GM12874 (cell line): ENCODE results near the gene CPEB1.

Experiments
- TF ChIP-seq, protein P1 (sequence below): IDR thresholded peaks from 2 replicates; pipeline ENCODE4 v1.5.1; 2011; ENCODE audit warnings: low read depth, mild to moderate bottlenecking, control low read depth, low read length, moderate library complexity; ENCODE audit not compliant: insufficient read depth

CPEB1 gene

DNA sequence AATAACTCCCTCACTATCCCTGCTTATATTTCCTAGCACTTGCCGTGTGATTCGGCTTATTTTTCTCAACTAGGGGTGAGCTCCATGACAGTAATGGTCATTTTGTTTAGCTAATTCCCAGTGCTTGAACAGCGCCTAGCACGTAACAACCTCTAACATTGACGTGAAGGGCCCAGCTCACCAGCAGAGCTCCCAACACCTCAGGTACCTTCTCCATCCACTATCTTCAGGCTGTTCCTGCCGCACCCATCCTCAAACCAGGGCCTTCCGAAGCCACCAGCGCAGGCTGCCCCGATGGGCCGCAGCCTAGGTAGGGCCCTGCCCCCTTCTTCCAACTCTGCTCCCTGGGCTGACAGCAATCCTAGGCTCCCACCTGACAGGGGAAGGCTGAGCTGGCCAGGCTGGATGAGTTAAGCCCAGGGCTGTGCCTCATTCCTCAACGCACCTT lies 106.2 kb downstream of the CPEB1 start:
- TF ChIP-seq, protein P1, sequence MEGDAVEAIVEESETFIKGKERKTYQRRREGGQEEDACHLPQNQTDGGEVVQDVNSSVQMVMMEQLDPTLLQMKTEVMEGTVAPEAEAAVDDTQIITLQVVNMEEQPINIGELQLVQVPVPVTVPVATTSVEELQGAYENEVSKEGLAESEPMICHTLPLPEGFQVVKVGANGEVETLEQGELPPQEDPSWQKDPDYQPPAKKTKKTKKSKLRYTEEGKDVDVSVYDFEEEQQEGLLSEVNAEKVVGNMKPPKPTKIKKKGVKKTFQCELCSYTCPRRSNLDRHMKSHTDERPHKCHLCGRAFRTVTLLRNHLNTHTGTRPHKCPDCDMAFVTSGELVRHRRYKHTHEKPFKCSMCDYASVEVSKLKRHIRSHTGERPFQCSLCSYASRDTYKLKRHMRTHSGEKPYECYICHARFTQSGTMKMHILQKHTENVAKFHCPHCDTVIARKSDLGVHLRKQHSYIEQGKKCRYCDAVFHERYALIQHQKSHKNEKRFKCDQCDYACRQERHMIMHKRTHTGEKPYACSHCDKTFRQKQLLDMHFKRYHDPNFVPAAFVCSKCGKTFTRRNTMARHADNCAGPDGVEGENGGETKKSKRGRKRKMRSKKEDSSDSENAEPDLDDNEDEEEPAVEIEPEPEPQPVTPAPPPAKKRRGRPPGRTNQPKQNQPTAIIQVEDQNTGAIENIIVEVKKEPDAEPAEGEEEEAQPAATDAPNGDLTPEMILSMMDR = no peak

DNA sequence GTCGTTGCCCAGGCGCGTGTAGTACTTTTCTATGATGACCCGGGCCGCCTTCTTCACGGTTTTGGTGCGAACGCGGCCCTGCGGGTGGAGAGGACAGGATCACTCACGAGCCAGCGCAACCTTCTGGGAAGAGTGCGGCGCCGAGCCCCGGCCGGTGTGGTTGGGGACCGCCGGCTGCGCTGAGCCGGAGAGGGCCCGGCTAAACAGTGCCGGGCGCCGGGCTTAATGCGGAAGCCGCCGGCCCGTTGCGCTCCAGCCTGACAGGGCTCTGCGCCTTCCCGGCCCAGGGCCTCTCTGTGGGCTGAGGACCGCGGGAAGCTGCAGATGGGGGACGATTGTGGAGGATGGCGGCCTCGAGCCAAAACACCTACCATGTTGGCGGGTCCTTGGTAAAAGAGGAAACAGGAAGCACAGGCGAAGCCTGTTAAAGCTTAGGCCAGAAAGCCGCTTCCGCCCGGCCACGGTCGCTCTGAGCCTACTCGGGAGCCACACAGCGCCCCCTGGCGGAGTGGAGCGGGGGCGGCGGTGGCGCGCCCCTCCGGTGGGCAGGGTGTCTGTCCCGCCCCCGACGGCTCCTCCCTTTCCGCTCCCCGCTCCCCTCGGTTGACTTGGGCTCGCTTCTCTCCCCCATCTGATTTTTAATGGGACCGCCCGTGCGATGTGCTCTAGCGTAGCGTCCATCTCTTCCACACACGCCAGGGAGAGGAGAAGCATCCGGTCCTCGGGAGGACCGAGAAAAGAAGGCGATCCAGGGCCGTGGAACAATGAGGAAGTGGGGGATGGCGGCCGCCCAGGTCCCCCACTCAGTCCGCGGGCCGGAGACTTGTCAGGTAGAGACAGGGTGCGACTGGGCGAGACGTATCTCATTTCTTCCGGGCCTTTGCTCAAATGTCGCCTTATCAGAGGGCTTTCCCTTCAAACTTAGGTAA lies 106.8 kb downstream of the CPEB1 start, which contains the start of gene RPS17:
Gene RPS17, minus strand, starts transcription at position 403 of the 929 bp plus-strand sequence. Its CDS starts 29 bp downstream, at position 374.
- TF ChIP-seq, protein P1 = peak; percentile 97

DNA sequence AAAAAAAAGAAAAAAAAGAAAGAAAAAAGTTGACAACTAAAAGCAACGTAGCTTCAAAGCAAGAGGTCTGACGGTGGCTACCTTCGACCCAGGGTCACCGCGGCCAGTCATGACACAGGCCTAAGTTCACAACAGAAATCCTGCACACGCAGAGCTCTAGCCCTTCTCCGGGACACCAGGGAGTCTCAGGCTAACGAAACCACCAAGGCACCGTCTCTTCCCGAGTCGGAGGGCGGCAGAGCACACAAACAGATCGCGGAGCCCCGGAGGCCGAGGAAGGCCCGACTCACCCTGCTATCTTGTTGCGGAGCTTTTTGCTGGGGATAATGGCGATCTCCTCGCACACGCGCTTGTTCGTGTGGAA lies 107.5 kb downstream of the CPEB1 start:
- TF ChIP-seq, protein P1 = no peak

DNA sequence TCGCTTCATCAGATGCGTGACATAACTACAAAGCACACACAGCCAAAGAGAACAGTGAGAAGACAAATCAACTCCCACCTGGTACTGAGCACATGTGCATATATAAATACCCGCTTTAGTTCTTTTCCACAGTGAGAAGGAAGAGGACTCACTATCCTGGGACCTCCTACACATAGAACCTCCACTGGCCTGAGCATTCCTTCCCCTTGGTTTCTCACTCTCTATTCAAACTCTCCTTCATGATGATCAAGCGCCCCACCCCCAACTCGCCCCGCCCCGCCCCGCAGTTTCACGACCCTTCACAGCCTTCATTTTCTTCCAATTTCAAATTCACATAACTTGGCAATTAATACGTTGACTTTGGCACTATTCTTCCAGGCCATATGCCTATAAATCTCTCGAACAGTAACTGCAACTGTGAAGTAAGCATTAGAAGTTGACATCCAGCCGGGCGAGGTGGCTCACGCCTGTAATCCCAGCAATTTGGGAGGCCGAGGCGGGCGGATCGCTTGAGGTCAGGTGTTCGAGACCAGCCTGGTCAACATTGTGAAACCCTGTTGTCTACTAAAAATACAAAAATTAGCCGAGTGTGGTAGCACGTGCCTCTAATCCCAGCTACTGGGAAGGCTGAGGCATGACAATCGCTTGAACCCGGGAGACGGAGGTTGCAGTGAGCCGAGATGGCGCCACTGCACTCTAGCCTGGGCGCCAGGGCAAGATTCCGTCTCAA lies 108.0 kb downstream of the CPEB1 start:
- TF ChIP-seq, protein P1 = no peak

DNA sequence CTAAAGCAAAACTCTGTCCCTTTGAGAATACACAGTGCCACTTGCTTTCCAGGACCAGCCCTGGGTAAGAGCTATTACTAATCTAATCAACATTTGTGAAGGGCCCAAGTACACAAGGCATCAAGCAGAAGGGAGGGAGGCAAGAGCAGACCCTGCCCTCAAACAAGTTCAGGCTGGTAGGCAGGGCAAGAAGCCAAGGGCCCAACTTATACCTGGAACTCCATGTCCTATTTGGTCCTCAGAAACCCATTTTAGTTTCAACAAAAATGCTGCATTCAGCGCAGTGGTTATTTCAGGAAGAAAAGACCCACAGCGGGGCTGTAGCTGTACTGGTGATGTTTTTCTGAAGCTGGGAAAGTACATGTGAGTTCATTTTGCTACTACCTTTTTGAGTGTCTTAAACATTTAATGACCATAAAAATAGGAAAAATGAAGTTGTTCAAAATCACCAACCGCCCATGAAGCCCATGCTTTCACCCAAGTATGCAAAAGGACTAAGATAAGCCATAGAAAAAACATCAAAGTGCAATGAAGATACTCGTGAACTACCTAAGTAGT lies 109.7 kb downstream of the CPEB1 start:
- TF ChIP-seq, protein P1 = no peak

DNA sequence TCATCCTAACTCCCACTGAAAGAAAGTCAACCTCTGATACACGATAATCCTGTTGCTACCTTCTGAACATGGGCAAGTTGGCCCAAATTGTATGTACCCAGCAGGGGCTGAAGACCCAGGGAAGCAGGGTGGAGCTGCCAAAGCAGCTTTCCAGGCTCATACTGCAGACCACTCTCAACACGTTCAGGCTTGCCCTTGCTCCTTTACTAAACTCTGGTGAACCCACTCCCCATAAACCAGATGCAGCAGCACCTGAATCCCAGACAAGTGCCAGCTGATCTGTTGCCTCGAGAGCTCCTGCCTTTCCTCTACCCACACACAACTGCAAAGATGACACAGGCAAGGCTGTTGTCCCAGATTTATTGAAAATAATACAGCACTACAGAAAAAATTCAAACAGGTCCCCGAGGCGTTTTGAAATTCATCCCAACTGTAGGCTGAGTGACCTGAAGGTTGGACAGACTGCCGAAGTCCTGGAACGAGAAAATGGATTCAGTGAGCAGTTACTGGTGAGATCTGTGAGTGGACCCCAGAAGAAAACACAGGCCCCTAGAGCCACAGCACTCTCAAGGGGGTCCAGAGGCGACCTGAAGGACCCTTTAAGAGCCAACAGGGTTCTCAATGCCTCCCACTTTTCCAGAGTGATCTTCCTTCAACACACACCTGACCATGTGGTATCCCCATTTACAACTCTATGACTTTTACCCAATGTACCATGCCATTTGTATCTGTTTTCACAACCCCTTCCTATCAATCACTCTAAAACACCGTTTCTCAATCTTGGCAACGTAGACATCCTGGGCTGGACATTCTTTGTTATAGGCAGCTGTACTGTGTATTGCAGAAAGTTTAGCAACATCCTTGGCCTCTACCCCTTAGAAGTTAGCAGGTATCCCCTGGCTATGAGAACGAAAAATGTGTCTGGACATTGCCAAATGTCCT lies 110.5 kb downstream of the CPEB1 start:
- TF ChIP-seq, protein P1 = no peak
